WTC11 (cell line): ENCODE results near the gene LTBP4. TPM values are rescaled to one million over a fixed set of nuclear protein-coding genes. Genes with fewer than 3 reads are reported as not detected.

Source experiments
- ATAC-seq: fragments of 200-7000 bp; cut with Tn5 transposase; 2 replicates; pipeline ENCODE4 v1.10.0; 2021; ENCODE audit warnings: mild to moderate bottlenecking, moderate library complexity
- CTCF ChIA-PET: fragments of 300-600 bp; sonication (Branson Sonifier 250); formaldehyde crosslinking; loops from one replicate; lab custom pipeline; 2021; ENCODE audit warnings: antibody characterized with exemption; lab: Charles Lee
- POLR2A ChIA-PET: fragments of 350-600 bp; sonication (Branson Sonifier 250); formaldehyde crosslinking; loops from one replicate; lab custom pipeline; 2021; ENCODE audit warnings: antibody characterized with exemption; lab: Charles Lee
- DNase-seq: peaks from one replicate; pipeline ENCODE4 v3.0.0; 2021; ENCODE audit warnings: low spot score
- H3K27ac Mint-ChIP-seq: 2 replicates; pipeline ENCODE4 v1.8.0; 2021; ENCODE audit warnings: mixed read lengths
- H3K27me3 Mint-ChIP-seq: 2 replicates; pipeline ENCODE4 v1.8.0; 2021; ENCODE audit warnings: low read depth, mild to moderate bottlenecking, moderate library complexity, mixed read lengths
- H3K36me3 Mint-ChIP-seq: 2 replicates; pipeline ENCODE4 v1.8.0; 2021; ENCODE audit warnings: mixed read lengths
- H3K4me1 Mint-ChIP-seq: 2 replicates; pipeline ENCODE4 v1.8.0; 2022; ENCODE audit warnings: mixed read lengths
- H3K4me3 Mint-ChIP-seq: 2 replicates; pipeline ENCODE4 v1.8.0; 2021; ENCODE audit warnings: mild to moderate bottlenecking, moderate library complexity, mixed read lengths
- H3K9me3 Mint-ChIP-seq: 2 replicates; pipeline ENCODE4 v1.8.0; 2021; ENCODE audit warnings: mixed read lengths
- AR ChIP-seq: fragments of 250-450 bp; sonication (Bioruptor Pico); IDR thresholded peaks from 2 replicates; pipeline ENCODE4 v1.9.0; 2021; ENCODE audit warnings: mild to moderate bottlenecking
- ATF3 ChIP-seq: sonication (generic); formaldehyde crosslinking; conservative IDR thresholded peaks from 2 replicates; pipeline ENCODE4 v1.8.1; 2022; ENCODE audit warnings: mild to moderate bottlenecking, missing genetic modification reagents
- CTCF ChIP-seq: fragments of 200-600 bp; IDR thresholded peaks from 2 replicates; pipeline ENCODE4 v1.8.0; 2022; ENCODE audit warnings: antibody characterized with exemption
- ERG ChIP-seq: fragments of 250-450 bp; sonication (Bioruptor Pico); IDR thresholded peaks from 2 replicates; pipeline ENCODE4 v1.8.0; 2021; ENCODE audit warnings: mild to moderate bottlenecking
- ETV6 ChIP-seq: sonication (generic); formaldehyde crosslinking; IDR thresholded peaks from 2 replicates; pipeline ENCODE4 v1.8.1; 2022; ENCODE audit warnings: mild to moderate bottlenecking, missing genetic modification reagents
- HMGXB4 ChIP-seq: sonication (generic); formaldehyde crosslinking; IDR thresholded peaks from 2 replicates; pipeline ENCODE4 v1.8.1; 2023; ENCODE audit warnings: mild to moderate bottlenecking, moderate library complexity, missing genetic modification reagents
- IRF2 ChIP-seq: sonication (generic); formaldehyde crosslinking; IDR thresholded peaks from 2 replicates; pipeline ENCODE4 v1.8.0; 2022; ENCODE audit warnings: low read depth, missing genetic modification reagents, borderline replicate concordance
- JUN ChIP-seq: sonication (generic); formaldehyde crosslinking; IDR thresholded peaks from 2 replicates; pipeline ENCODE4 v1.8.0; 2023; ENCODE audit warnings: mild to moderate bottlenecking, missing genetic modification reagents
- KAT7 ChIP-seq: sonication (generic); formaldehyde crosslinking; IDR thresholded peaks from 2 replicates; pipeline ENCODE4 v1.8.1; 2023; ENCODE audit warnings: missing genetic modification reagents, mild to moderate bottlenecking, borderline replicate concordance
- MYBL2 ChIP-seq: sonication (generic); formaldehyde crosslinking; IDR thresholded peaks from 2 replicates; pipeline ENCODE4 v1.8.1; 2023; ENCODE audit warnings: mild to moderate bottlenecking, moderate library complexity, missing genetic modification reagents
- NR2C2 ChIP-seq: sonication (generic); formaldehyde crosslinking; IDR thresholded peaks from 2 replicates; pipeline ENCODE4 v1.8.0; 2022; ENCODE audit warnings: mild to moderate bottlenecking, missing genetic modification reagents
- NR3C1 ChIP-seq: sonication (generic); formaldehyde crosslinking; conservative IDR thresholded peaks from 2 replicates; pipeline ENCODE4 v1.8.1; 2023; ENCODE audit warnings: low read depth, mild to moderate bottlenecking, missing genetic modification reagents
- ZBTB21 ChIP-seq: sonication (generic); formaldehyde crosslinking; IDR thresholded peaks from 2 replicates; pipeline ENCODE4 v1.8.1; 2023; ENCODE audit warnings: mild to moderate bottlenecking, missing genetic modification reagents, borderline replicate concordance
- ZBTB43 ChIP-seq: sonication (generic); formaldehyde crosslinking; IDR thresholded peaks from 2 replicates; pipeline ENCODE4 v1.8.1; 2023; ENCODE audit warnings: mild to moderate bottlenecking, missing genetic modification reagents
- ZNF232 ChIP-seq: sonication (generic); formaldehyde crosslinking; IDR thresholded peaks from 2 replicates; pipeline ENCODE4 v1.8.0; 2022; ENCODE audit warnings: mild to moderate bottlenecking, missing genetic modification reagents
- ZSCAN18 ChIP-seq: fragments of 250-450 bp; sonication (Bioruptor Pico); IDR thresholded peaks from 2 replicates; pipeline ENCODE4 v2.1.2; 2022; ENCODE audit warnings: mild to moderate bottlenecking, moderate library complexity
- total RNA-seq: library from RNA; stranded (reverse); gene quantifications from 3 replicates; pipeline ENCODE4 v1.2.3, GENCODE V29; 2021

Gene LTBP4
- total RNA-seq, 1 experiment from 2014 or later = 125 TPM

- Mint-ChIP-seq H3K27ac (no peak overlapping the region), H3K27me3 (peaks cover 23% of the 10 kb centered on the region), H3K9me3 (no peaks in the 10 kb centered on the region), H3K4me1 (peaks cover 10% of the 10 kb centered on the region; the same call in 1 of the 2 replicates), H3K36me3 (peaks cover 30% of the 10 kb centered on the region), H3K4me3 (no peak overlapping the region)
- ATAC-seq (no peak), DNase-seq (no peak)
- ChIA-PET CTCF (interaction anchor here (3.9 to 4.0 kb wide), 2 partner anchors 13 to 18 kb away, joined by 51 to 94 read pairs; partner anchors contain the start of gene LTBP4), POLR2A (no interaction called here)
- TF ChIP-seq NR2C2 (CRISPR knock-in tag) (no peak), MYBL2 (CRISPR knock-in tag) (no peak), KAT7 (no peak), ZBTB21 (no peak), CTCF (no peak), ATF3 (CRISPR knock-in tag) (no peak), AR (CRISPR knock-in tag) (no peak), HMGXB4 (CRISPR knock-in tag) (no peak), ZBTB43 (CRISPR knock-in tag) (no peak), JUN (CRISPR knock-in tag) (no peak), NR3C1 (no peak)
These were observed 15.0 kb downstream of the LTBP4 start for GRCh38 chr19:40616178-40616577.

GRCh38 chr19:40616941-40617340 is 15.8 kb downstream of the LTBP4 start:
- H3K4me3 Mint-ChIP-seq = no peak overlapping the region
- DNase-seq = no peak
- no peak for ATAC-seq
- H3K27ac Mint-ChIP-seq = no peak overlapping the region
- peaks cover 15% of the 10 kb centered on the region for H3K27me3 Mint-ChIP-seq
- no peaks in the 10 kb centered on the region for H3K9me3 Mint-ChIP-seq
- H3K4me1 Mint-ChIP-seq = peaks cover 11% of the 10 kb centered on the region; the same call in 1 of the 2 replicates
- ChIA-PET POLR2A (no interaction called here), CTCF (no interaction called here)
- peaks cover 35% of the 10 kb centered on the region for H3K36me3 Mint-ChIP-seq
- TF ChIP-seq ZNF232 (CRISPR knock-in tag) (no peak), NR3C1 (no peak), IRF2 (no peak), ERG (CRISPR knock-in tag) (no peak), ATF3 (CRISPR knock-in tag) (no peak), MYBL2 (CRISPR knock-in tag) (no peak), ZBTB43 (CRISPR knock-in tag) (no peak), NR2C2 (CRISPR knock-in tag) (no peak), ETV6 (CRISPR knock-in tag) (no peak), ZSCAN18 (CRISPR knock-in tag) (no peak), AR (CRISPR knock-in tag) (no peak)
